ENCODE results near the gene CLCN2.

The CLCN2 gene

GRCh38 chr3:184333700-184334099 lies 27.7 kb downstream of the CLCN2 start:
- ATAC-seq (replicated peaks; ENCODE audit: extremely low read depth, poor library complexity, severe bottlenecking) (no peak), DNase-seq (ENCODE audit: low spot score in 2 of 2) (no peak)
- peaks cover 50% of the 10 kb centered on the region for H3K4me1 Mint-ChIP-seq
- no peaks in the 10 kb centered on the region for H3K27me3 Mint-ChIP-seq
- H3K9me3 Mint-ChIP-seq, result no peaks in the 10 kb centered on the region
- H3K27ac Mint-ChIP-seq (ENCODE audit: low read depth), result peak overlapping the region; percentile 74
- no peak overlapping the region for H3K4me3 Mint-ChIP-seq
- H3K36me3 Mint-ChIP-seq (ENCODE audit: insufficient read depth), result peaks cover 64% of the 10 kb centered on the region

DNA sequence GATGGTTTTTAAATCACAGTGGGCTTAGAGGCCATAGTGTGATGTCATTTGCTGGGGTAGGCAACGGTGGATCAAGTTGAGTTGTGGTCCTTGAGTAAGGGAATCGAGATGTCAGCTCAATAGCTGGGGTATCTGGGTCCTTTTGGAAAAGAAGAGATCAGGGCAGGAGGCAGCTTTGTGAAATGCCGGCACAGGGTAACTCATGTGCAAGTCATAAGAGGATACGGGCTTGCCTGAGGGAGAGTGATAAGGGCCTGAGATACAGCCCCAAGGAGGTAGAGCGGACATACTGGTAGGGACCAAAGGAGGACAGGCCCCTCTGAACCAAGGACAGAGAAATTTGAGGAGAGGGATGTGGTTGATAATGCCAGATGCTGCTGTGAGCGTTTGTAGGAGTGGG lies 28.2 kb downstream of the CLCN2 start:
- H3K36me3 Mint-ChIP-seq (ENCODE audit: insufficient read depth), result peaks cover 68% of the 10 kb centered on the region
- ATAC-seq (replicated peaks; ENCODE audit: extremely low read depth, poor library complexity, severe bottlenecking) (no peak), DNase-seq (ENCODE audit: low spot score in 2 of 2) (no peak)
- H3K4me1 Mint-ChIP-seq, result peaks cover 50% of the 10 kb centered on the region
- peak overlapping the region; percentile 74 for H3K27ac Mint-ChIP-seq (ENCODE audit: low read depth)
- no peaks in the 10 kb centered on the region for H3K9me3 Mint-ChIP-seq
- no peak overlapping the region for H3K4me3 Mint-ChIP-seq
- H3K27me3 Mint-ChIP-seq, result no peaks in the 10 kb centered on the region

DNA sequence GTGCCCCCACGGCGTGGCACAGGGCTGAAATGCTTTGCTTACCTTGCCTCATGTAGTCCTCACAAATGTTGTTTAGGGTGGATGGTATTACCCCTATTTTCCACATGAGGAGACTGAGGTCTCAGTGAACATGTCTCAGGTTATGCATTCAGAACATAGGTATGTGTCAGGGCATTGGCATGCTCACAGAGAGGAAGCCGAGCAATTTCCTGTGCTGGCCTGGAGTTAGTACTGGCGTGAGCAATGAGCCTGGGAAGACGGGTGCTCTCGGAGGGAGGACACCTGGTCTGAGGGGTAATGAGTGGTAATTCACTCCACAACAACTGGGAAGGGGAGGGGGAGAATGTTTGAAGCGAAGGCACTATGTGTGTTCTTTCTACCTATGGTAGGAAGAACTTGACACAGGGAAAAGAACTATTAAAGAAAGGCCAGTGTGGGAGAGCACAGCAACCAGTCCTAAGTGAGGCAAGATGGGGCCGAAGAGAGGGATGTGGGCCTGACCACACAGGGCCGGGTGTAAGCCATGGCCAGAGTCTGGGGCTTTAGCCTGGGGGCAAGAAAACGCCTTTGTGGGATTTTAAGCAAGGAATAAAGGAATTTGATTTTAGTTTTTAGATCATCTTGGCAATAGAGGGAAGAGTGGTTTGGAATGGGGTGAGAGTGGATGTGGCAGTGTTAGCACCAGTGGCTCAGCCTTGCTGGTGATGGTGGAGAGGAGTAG lies 28.9 kb downstream of the CLCN2 start:
- H3K27ac Mint-ChIP-seq (ENCODE audit: low read depth), result peak overlapping the region; percentile 74
- H3K27me3 Mint-ChIP-seq, result no peaks in the 10 kb centered on the region
- DNase-seq (ENCODE audit: low spot score in 2 of 2), result no peak
- peaks cover 72% of the 10 kb centered on the region for H3K36me3 Mint-ChIP-seq (ENCODE audit: insufficient read depth)
- no peak overlapping the region for H3K4me3 Mint-ChIP-seq
- peaks cover 43% of the 10 kb centered on the region for H3K4me1 Mint-ChIP-seq
- no peak for ATAC-seq (replicated peaks; ENCODE audit: extremely low read depth, poor library complexity, severe bottlenecking)
- no peaks in the 10 kb centered on the region for H3K9me3 Mint-ChIP-seq

DNA sequence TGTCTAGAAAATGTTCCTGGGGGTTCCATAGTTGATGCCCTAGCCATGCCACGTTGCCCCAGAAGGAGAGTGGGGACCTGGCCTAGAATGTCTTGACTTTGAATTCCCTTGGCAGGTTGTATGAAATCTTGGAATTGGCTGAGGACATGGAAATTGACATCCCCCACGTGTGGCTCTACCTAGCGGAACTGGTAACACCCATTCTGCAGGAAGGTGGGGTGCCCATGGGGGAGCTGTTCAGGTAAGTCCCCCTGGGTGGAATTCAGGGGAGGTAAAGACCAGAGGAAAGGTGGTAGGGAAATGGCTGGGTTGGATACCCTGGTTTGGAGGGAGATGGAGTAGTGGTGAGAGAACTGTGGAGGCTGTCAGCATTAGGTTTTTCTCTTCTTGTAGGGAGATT lies 32.9 kb downstream of the CLCN2 start:
- H3K27me3 Mint-ChIP-seq, result no peaks in the 10 kb centered on the region
- no peak for ATAC-seq (replicated peaks; ENCODE audit: extremely low read depth, poor library complexity, severe bottlenecking)
- H3K27ac Mint-ChIP-seq (ENCODE audit: low read depth), result no peak overlapping the region

DNA sequence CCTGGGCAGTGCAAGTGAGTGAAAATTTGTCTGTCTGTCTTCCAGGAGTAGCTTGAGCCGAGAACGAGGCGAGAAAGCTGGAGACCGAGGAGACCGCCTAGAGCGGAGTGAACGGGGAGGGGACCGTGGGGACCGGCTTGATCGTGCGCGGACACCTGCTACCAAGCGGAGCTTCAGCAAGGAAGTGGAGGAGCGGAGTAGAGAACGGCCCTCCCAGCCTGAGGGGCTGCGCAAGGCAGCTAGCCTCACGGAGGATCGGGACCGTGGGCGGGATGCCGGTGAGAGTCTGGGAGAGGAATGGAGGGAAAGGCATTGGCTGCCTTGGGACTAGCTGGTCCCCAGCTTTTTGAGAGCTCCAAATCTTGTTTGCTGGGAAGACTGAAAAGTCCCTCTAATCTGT lies 34.2 kb downstream of the CLCN2 start:
- Mint-ChIP-seq H3K9me3 (no peaks in the 10 kb centered on the region), H3K36me3 (ENCODE audit: insufficient read depth) (peaks cover 80% of the 10 kb centered on the region), H3K4me1 (peaks cover 11% of the 10 kb centered on the region), H3K27me3 (no peaks in the 10 kb centered on the region), H3K27ac (ENCODE audit: low read depth) (peak overlapping the region; percentile 71), H3K4me3 (no peak overlapping the region)
- ATAC-seq (replicated peaks; ENCODE audit: extremely low read depth, poor library complexity, severe bottlenecking) (no peak), DNase-seq (ENCODE audit: low spot score in 2 of 2) (no peak)

More for the DNA sequence above, 32.9 kb downstream of the CLCN2 start:
- Mint-ChIP-seq H3K9me3 (no peaks in the 10 kb centered on the region), H3K36me3 (ENCODE audit: insufficient read depth) (peaks cover 78% of the 10 kb centered on the region), H3K4me1 (peaks cover 23% of the 10 kb centered on the region), H3K4me3 (no peak overlapping the region)
- no peak for DNase-seq (ENCODE audit: low spot score in 2 of 2)

- H3K4me3 Mint-ChIP-seq, result no peak overlapping the region
- no peaks in the 10 kb centered on the region for H3K9me3 Mint-ChIP-seq
- H3K27ac Mint-ChIP-seq (ENCODE audit: low read depth), result no peak overlapping the region
- H3K36me3 Mint-ChIP-seq (ENCODE audit: insufficient read depth), result peaks cover 76% of the 10 kb centered on the region
- DNase-seq (ENCODE audit: low spot score in 2 of 2) (no peak), ATAC-seq (replicated peaks; ENCODE audit: extremely low read depth, poor library complexity, severe bottlenecking) (no peak)
- H3K27me3 Mint-ChIP-seq, result no peaks in the 10 kb centered on the region
- H3K4me1 Mint-ChIP-seq, result peaks cover 11% of the 10 kb centered on the region
Observed at GRCh38 chr3:184325715-184326369, 35.6 kb downstream of the CLCN2 start.

DNA sequence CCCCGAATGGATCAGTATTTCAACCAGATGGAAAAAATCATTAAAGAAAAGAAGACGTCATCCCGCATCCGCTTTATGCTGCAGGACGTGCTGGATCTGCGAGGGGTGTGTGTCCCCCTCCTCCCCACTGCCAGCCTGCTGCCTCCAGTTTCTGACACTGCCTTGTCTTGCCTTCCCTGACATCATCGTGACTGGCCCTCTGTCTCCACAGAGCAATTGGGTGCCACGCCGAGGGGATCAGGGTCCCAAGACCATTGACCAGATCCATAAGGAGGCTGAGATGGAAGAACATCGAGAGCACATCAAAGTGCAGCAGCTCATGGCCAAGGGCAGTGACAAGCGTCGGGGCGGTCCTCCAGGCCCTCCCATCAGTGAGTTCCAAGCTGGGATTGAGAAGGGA lies 36.1 kb downstream of the CLCN2 start:
- no peak for DNase-seq (ENCODE audit: low spot score in 2 of 2)
- no peak overlapping the region for H3K4me3 Mint-ChIP-seq
- no peaks in the 10 kb centered on the region for H3K9me3 Mint-ChIP-seq
- no peaks in the 10 kb centered on the region for H3K27me3 Mint-ChIP-seq
- H3K36me3 Mint-ChIP-seq (ENCODE audit: insufficient read depth), result peaks cover 80% of the 10 kb centered on the region
- no peak for ATAC-seq (replicated peaks; ENCODE audit: extremely low read depth, poor library complexity, severe bottlenecking)
- no peak overlapping the region for H3K27ac Mint-ChIP-seq (ENCODE audit: low read depth)
- peaks cover 16% of the 10 kb centered on the region for H3K4me1 Mint-ChIP-seq

DNA sequence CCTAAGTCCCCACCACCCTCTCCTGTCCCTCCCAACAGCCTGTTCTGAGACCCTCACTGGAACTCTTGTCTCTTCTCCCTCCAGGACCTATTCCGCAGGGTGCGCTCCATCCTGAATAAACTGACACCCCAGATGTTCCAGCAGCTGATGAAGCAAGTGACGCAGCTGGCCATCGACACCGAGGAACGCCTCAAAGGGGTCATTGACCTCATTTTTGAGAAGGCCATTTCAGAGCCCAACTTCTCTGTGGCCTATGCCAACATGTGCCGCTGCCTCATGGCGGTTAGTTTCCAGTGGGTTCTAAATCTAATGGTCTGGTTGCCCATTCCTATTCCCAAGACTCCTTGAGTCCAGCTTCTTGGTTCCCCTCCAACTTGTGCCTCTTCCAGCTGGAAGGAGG lies 37.7 kb downstream of the CLCN2 start:
- H3K9me3 Mint-ChIP-seq, result no peaks in the 10 kb centered on the region
- no peak overlapping the region for H3K27ac Mint-ChIP-seq (ENCODE audit: low read depth)
- peaks cover 72% of the 10 kb centered on the region for H3K36me3 Mint-ChIP-seq (ENCODE audit: insufficient read depth)
- DNase-seq (ENCODE audit: low spot score in 2 of 2) (no peak), ATAC-seq (replicated peaks; ENCODE audit: extremely low read depth, poor library complexity, severe bottlenecking) (no peak)
- no peaks in the 10 kb centered on the region for H3K27me3 Mint-ChIP-seq
- peaks cover 21% of the 10 kb centered on the region for H3K4me1 Mint-ChIP-seq
- no peak overlapping the region for H3K4me3 Mint-ChIP-seq

DNA sequence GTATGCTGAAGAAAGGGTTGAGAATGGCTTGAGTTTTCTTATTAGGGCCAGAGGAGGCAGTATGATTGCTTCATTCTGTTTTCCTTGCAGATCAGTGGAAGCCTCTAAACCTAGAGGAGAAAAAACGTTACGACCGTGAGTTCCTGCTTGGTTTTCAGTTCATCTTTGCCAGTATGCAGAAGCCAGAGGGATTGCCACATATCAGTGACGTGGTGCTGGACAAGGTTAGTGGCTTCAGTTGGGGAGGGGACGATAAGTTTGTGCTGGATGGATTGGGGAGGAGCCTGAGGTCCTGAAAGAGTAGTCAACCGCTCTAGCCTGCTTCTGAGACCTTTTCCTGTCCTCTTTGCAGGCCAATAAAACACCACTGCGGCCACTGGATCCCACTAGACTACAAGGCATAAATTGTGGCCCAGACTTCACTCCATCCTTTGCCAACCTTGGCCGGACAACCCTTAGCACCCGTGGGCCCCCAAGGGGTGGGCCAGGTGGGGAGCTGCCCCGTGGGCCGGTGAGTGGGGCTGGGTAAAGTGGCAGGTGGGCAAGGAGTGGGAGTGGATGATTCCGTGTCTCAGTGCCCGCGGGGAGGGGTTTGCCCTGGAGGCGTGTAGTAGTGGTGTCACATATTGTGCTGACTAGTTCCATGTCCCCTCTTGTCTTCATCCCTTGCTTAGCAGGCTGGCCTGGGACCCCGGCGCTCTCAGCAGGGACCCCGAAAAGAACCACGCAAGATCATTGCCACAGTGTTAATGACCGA lies 38.5 kb downstream of the CLCN2 start:
- no peak for DNase-seq (ENCODE audit: low spot score in 2 of 2)
- Mint-ChIP-seq H3K36me3 (ENCODE audit: insufficient read depth) (peaks cover 71% of the 10 kb centered on the region), H3K27me3 (no peaks in the 10 kb centered on the region), H3K4me3 (no peak overlapping the region), H3K9me3 (no peaks in the 10 kb centered on the region), H3K4me1 (peaks cover 24% of the 10 kb centered on the region), H3K27ac (ENCODE audit: low read depth) (no peak overlapping the region)
- no peak for ATAC-seq (replicated peaks; ENCODE audit: extremely low read depth, poor library complexity, severe bottlenecking)

GRCh38 chr3:184321666-184322065 lies 39.7 kb downstream of the CLCN2 start:
- Mint-ChIP-seq H3K4me1 (peaks cover 36% of the 10 kb centered on the region), H3K27me3 (no peaks in the 10 kb centered on the region), H3K36me3 (ENCODE audit: insufficient read depth) (peaks cover 66% of the 10 kb centered on the region), H3K4me3 (no peak overlapping the region), H3K9me3 (no peaks in the 10 kb centered on the region), H3K27ac (ENCODE audit: low read depth) (peak overlapping the region; percentile 14)
- no peak for DNase-seq (ENCODE audit: low spot score in 2 of 2)
- ATAC-seq (replicated peaks; ENCODE audit: extremely low read depth, poor library complexity, severe bottlenecking), result no peak

DNA sequence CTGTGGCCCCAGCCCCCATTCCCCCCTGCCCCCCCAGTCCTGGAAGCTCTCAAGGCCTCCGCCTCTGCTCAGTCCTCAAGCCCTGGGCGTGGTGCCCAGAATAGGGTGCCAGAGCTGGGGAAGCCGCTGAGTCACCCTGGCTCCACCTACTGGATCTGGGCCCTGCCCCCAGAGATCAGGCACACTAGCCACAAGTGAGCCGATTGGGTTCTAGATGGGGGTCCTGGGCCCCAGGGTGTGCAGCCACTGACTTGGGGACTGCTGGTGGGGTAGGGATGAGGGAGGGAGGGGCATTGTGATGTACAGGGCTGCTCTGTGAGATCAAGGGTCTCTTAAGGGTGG lies 41.3 kb downstream of the CLCN2 start:
- DNase-seq (ENCODE audit: low spot score in 2 of 2), result no peak

GRCh38 chr3:184317201-184317600 lies 44.2 kb downstream of the CLCN2 start:
- ATAC-seq (replicated peaks; ENCODE audit: extremely low read depth, poor library complexity, severe bottlenecking), result no peak
- H3K36me3 Mint-ChIP-seq (ENCODE audit: insufficient read depth), result peaks cover 44% of the 10 kb centered on the region
- H3K27ac Mint-ChIP-seq (ENCODE audit: low read depth), result peak overlapping the region; percentile 78
- DNase-seq (ENCODE audit: low spot score in 2 of 2), result no peak
- no peaks in the 10 kb centered on the region for H3K9me3 Mint-ChIP-seq
- H3K27me3 Mint-ChIP-seq, result no peaks in the 10 kb centered on the region
- H3K4me1 Mint-ChIP-seq, result peaks cover 39% of the 10 kb centered on the region
- peak overlapping the region; percentile 27 for H3K4me3 Mint-ChIP-seq

More for the DNA sequence above, 41.3 kb downstream of the CLCN2 start:
- Mint-ChIP-seq H3K27ac (ENCODE audit: low read depth) (no peak overlapping the region), H3K4me3 (no peak overlapping the region), H3K36me3 (ENCODE audit: insufficient read depth) (peaks cover 66% of the 10 kb centered on the region), H3K27me3 (no peaks in the 10 kb centered on the region), H3K9me3 (no peaks in the 10 kb centered on the region), H3K4me1 (peaks cover 44% of the 10 kb centered on the region)
- no peak for ATAC-seq (replicated peaks; ENCODE audit: extremely low read depth, poor library complexity, severe bottlenecking)

DNA sequence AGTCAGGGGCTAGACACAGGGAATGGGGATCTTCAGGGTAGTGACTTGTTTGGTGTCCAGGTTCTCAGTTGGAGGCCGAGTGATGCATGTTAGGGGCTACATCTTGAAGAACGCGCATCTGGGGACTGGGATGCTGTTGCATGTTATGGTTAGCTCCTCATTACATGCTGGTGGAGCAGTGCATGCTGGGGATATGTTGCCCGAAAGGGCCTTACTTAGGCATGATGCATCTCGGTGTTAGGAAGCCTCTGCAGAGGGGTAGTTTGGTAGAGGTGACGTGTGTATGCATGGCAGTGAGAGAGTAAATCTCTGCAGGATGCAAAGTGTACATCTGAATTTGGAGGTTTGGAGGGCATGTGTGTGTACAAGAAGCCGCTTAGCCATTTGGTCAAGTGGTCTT lies 44.6 kb downstream of the CLCN2 start:
- H3K4me3 Mint-ChIP-seq, result peak overlapping the region; percentile 76
- H3K4me1 Mint-ChIP-seq, result peaks cover 39% of the 10 kb centered on the region
- no peaks in the 10 kb centered on the region for H3K27me3 Mint-ChIP-seq
- peaks cover 40% of the 10 kb centered on the region for H3K36me3 Mint-ChIP-seq (ENCODE audit: insufficient read depth)
- peak overlapping the region; percentile 84 for H3K27ac Mint-ChIP-seq (ENCODE audit: low read depth)
- no peaks in the 10 kb centered on the region for H3K9me3 Mint-ChIP-seq
- DNase-seq (ENCODE audit: low spot score in 2 of 2) (no peak), ATAC-seq (replicated peaks; ENCODE audit: extremely low read depth, poor library complexity, severe bottlenecking) (no peak)
